Heart right ventricle (tissue), 16 donors: ENCODE results near the gene MRPL20. TPM values are rescaled to one million over a fixed set of nuclear protein-coding genes. Genes with fewer than 3 reads are reported as not detected.

Experiments
- ATAC-seq, 8 donors: fragments of 200-7000 bp; cut with Tn5 transposase; one replicate each; pipeline ENCODE4 v1.9.1; 2020; ENCODE audit warnings: mild to moderate bottlenecking in 8 of 8, moderate library complexity in 8 of 8, moderate number of reproducible peaks in 1 of 8
- DNase-seq, 2 donors: peaks; one replicate each; pipeline ENCODE4 v3.0.0-alpha.2; 2020
- H3K27ac ChIP-seq, 10 donors: fragments of 200-600 bp; sonication (generic) in 2 of 10; one replicate each; pipeline versions ENCODE4 v1.5.0 to v1.8.0; 2020 to 2022; ENCODE audit warnings: mild to moderate bottlenecking in 3 of 10
- H3K27me3 ChIP-seq, 7 donors: fragments of 200-600 bp; one replicate each; pipeline ENCODE4 v1.8.0; 2021 to 2022; ENCODE audit warnings: mild to moderate bottlenecking in 2 of 7
- H3K36me3 ChIP-seq, 9 donors: fragments of 200-600 bp; sonication (generic) in 1 of 9; one replicate each; pipeline versions ENCODE4 v1.5.0 to v1.8.0; 2020 to 2022; ENCODE audit warnings: mild to moderate bottlenecking in 2 of 9
- H3K4me1 ChIP-seq, 9 donors: fragments of 200-600 bp; sonication (generic) in 1 of 9; one replicate each; pipeline versions ENCODE4 v1.5.0 to v1.8.0; 2020 to 2022; ENCODE audit warnings: mild to moderate bottlenecking in 4 of 9
- H3K4me3 ChIP-seq, 10 donors: fragments of 200-600 bp; sonication (generic) in 2 of 10; one replicate each; pipeline versions ENCODE4 v1.5.0 to v1.8.0; 2020 to 2022; ENCODE audit warnings: mild to moderate bottlenecking in 7 of 10, moderate library complexity in 2 of 10
- H3K9me3 ChIP-seq, 11 donors: fragments of 200-600 bp in 10 of 11; sonication (generic) in 2 of 11; one replicate each; pipeline versions ENCODE4 v1.5.0 to v1.8.0; 2013 to 2022; ENCODE audit warnings: mild to moderate bottlenecking in 2 of 11, control low read depth in 1 of 11, moderate library complexity in 1 of 11
- CTCF ChIP-seq, 9 donors: fragments of 200-600 bp; sonication (generic) in 2 of 9; IDR thresholded peaks; one replicate each; pipeline versions ENCODE4 v1.5.0 to v1.8.0; 2021 to 2022; ENCODE audit warnings: antibody characterized with exemption in 9 of 9, mild to moderate bottlenecking in 5 of 9, moderate library complexity in 1 of 9
- WGBS, 2 donors: extraction: QIAGEN DNeasy Blood & Tissue Kit; methylation state at CpG; one replicate each; pipeline ENCODE4 v1.1.7; 2013; ENCODE audit warnings: inconsistent platforms in 1 of 2; 5-methylcytosine and 5-hydroxymethylcytosine counted together
- intact Hi-C, 10 donors: fragments of 100-400 bp; cut with DNase I; formaldehyde crosslinking; loops; one replicate each; pipeline versions ENCODE4 v1.11.1 to v1.14.2; 2022
- polyA plus RNA-seq, 2 donors: library from polyadenylated mRNA; stranded (reverse); fragments of 200-250 nt; gene quantifications; one replicate each; pipeline ENCODE4 v1.2.3, GENCODE V29; 2013
- total RNA-seq, 10 donors: library from RNA; stranded (reverse); fragmentation: NEBNext Ultra II Directional in 3 of 10; extraction: Animal tissue kit (Norgen Biotek cat#: 25700) in 3 of 10; gene quantifications; one replicate each; pipeline versions ENCODE4 v1.2.1 to v1.2.4, GENCODE V29; 2021 to 2023
- donor health status: Arrhythmogenic right ventricular cardiomyopathy.
- donor health status: ischemic (EF 13 %, LVEDD 7.1; RV severe dilation, severe dysfunction).
- donor health status: healthy with polysubstance abuse.
- donor health status: DM: no; HTN: yes; CAD: no.
- donor health status: DM: no; HTN: no; CAD: no.
- donor health status: ischemic (EF 25% LVEDD 6.9; RV normal size, moderate dysfunction).
- donor health status: ischemic (EF 25% LVEDD 5.7; RV mildly dilated, moderate dysfunction).
- donor health status: healthy.
- donor health status: DM: yes; HTN: yes; CAD: no.
- donor health status: Ischemic cardiomyopathy.
- donor health status: ischemic (EF 35%, LVEDD 5.7; RV mildly dilated, moderate dysfunction).
- donor health status: nonischemic (EF 11% LVEDD 7.7; RV severe dilation, severe dysfunction).
- donor health status: DM: yes; HTN: yes; CAD: no.
- donor health status: PGD.
- donor health status: ischemic (EF 29% LVEDD 5.4; RV normal size, mild dysfunction).
- donor health status: nonischemic (EF 23%, LVEDD 6.1; RV moderate dilation, normal function).

Gene MRPL20
- total and polyA plus RNA-seq, 12 donors, result 116 to 224 (median 132) TPM

- Histone ChIP-seq H3K4me1 (peaks cover 32 to 69% (median 54%) of the 10 kb centered on the region in 9 donors), H3K36me3 (peaks cover 0 to 9% (median 0%) of the 10 kb centered on the region in 9 donors), H3K4me3 (peak overlapping the region in 7 of 10 donors; percentile 60 to 69 (median 65)), H3K9me3 (no peaks in the 10 kb centered on the region), H3K27ac (no peak overlapping the region), H3K27me3 (peaks cover 0 to 48% (median 9%) of the 10 kb centered on the region in 7 donors)
- WGBS, 2 donors, result 79 to 82% methylated on average over 31 of the region's 31 CpGs
- no peak for DNase-seq
- ATAC-seq, result no peak
- intact Hi-C loops, result loop anchor here in 2 of 10 donors (5.0 to 10.0 kb wide), 2 partner anchors 35 to 68 kb away; no protein-coding TSS in a partner anchor
- TF ChIP-seq CTCF (IDR thresholded peaks at IDR 0.05), result no peak
These were observed 30.2 kb upstream of the MRPL20 start for GRCh38 chr1:1437033-1437903.

- peaks cover 0 to 9% (median 0%) of the 10 kb centered on the region in 9 donors for H3K36me3 ChIP-seq
- H3K4me3 ChIP-seq, result peak overlapping the region; percentile 50 to 69 (median 64)
- H3K9me3 ChIP-seq, result no peaks in the 10 kb centered on the region
- peaks cover 38 to 75% (median 60%) of the 10 kb centered on the region in 9 donors for H3K4me1 ChIP-seq
- DNase-seq (no peak), ATAC-seq (no peak)
- peaks cover 0 to 48% (median 9%) of the 10 kb centered on the region in 7 donors for H3K27me3 ChIP-seq
- H3K27ac ChIP-seq, result peak overlapping the region in 4 of 10 donors; percentile 35 to 98 (median 93)
- no peak for TF ChIP-seq CTCF (IDR thresholded peaks at IDR 0.05)
- intact Hi-C loops, result loop anchor here in 2 of 10 donors (5.0 to 10.0 kb wide), 2 partner anchors 34 to 68 kb away; no protein-coding TSS in a partner anchor
- 78 to 84% methylated on average over 7 of the region's 7 CpGs for WGBS, 2 donors
These were observed 29.5 kb upstream of the MRPL20 start for GRCh38 chr1:1436630-1437032.

GRCh38 chr1:1435911-1436629, 29.0 kb upstream of the MRPL20 start:
- Histone ChIP-seq H3K27me3 (peaks cover 0 to 48% (median 9%) of the 10 kb centered on the region in 7 donors), H3K36me3 (peaks cover 0 to 9% (median 0%) of the 10 kb centered on the region in 9 donors), H3K27ac (peak overlapping the region; percentile 35 to 98 (median 92)), H3K9me3 (no peaks in the 10 kb centered on the region), H3K4me1 (peaks cover 43 to 76% (median 62%) of the 10 kb centered on the region in 9 donors), H3K4me3 (peak overlapping the region; percentile 50 to 69 (median 64))
- no peak for DNase-seq
- no peak for ATAC-seq
- no peak for TF ChIP-seq CTCF (IDR thresholded peaks at IDR 0.05)
- intact Hi-C loops, result loop anchor here in 3 of 10 donors (2.0 to 10.0 kb wide), 3 partner anchors 29 to 69 kb away; partner anchors contain the start of gene MRPL20 (in 1 of the 3)
- WGBS, 2 donors, result 20 to 26% methylated on average over 30 to 40 of the region's 40 CpGs
